Left forelimb (tissue), 1 donor: Measurements from ENCODE around the gene GAP43.

Experiments used
- DNase-seq: peaks from one replicate; pipeline ENCODE4 v3.0.0-alpha.2; 2018; ENCODE audit warnings: low spot score

Gene GAP43

DNA sequence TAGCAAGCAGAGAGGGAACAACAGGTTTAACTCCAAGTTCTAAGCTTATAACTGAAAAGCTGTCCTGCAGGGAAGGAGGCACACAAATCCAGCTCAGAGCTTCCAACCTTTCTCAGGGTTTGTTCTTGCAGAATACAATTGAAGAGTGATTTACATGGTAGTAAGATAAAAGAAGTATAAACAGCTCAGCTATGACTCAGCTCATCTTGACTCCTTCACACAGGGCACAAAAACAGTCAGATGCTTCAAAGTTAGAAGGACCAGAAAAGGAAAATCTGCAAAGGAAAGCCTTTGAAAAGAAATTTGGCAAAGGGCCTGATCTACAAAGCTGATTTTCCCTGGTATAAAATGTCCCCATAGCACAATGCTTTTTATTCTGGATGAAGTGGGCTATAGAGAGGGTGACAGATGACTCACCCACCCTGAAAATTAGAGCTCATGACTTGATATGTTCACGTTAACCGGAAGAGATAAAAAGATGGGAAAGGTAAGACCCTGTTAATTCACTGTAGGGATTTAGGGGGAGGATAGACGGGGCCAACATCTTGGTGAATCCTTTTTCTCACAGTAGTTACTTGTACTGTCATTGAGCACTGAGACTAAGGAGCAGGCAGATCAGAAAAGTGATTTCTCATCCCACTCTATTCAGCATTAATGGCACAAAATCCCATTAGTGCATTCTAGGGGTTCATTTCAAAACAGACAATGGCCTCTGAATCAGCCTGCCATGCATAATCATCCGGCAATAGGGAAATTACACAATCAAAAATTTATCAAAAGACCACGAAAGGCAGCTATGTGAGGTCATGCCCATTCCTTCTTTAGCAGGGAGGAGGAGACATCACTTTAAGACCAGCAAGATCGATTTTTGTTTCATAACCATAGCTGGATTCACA, 143.5 kb downstream of the GAP43 start:
- DNase-seq = no peak

DNA sequence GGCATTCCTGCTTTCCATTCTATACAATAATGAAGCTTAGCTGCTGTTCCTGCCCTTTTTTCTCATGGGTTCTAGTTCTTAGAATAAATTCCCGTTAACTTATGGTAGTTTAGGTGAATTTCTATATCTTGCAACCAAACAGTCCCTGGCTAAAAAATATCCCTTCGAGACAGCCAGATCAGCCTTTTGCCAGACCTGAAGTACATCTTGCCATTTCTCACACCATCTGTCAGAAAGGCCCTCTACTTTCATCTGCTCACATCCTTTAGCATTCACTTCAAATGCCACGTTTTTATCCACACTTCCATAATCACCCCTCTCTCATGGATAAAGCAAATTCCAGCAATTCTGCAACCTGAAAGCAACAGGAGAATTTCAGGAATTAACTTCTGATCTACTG, 145.4 kb downstream of the GAP43 start:
- DNase-seq = no peak
